Tibial nerve (tissue), 4 donors: Measurements from ENCODE around the gene ARFRP1.
"Not testable (repeated sequence)": the region's sequence is repeated elsewhere in the genome, so short reads cannot be mapped to it uniquely, and the experiment has no call there.

Experiments
- CTCF ChIP-seq, 5 experiments: fragments of 200-600 bp in 3 of 5; fragments of 450-650 bp in 2 of 5; sonication (generic) in 3 of 5; IDR thresholded peaks; one replicate each; pipeline ENCODE4 v1.5.1; 2016 to 2019; ENCODE audit warnings: antibody characterized with exemption in 5 of 5, mild to moderate bottlenecking in 3 of 5, moderate library complexity in 2 of 5
- EP300 ChIP-seq, 2 donors: sonication (generic); formaldehyde crosslinking; IDR thresholded peaks; one replicate each; pipeline ENCODE4 v1.6.1; 2017; ENCODE audit warnings: antibody characterized with exemption in 2 of 2, mild to moderate bottlenecking in 1 of 2
- POLR2A ChIP-seq, 2 donors: fragments of 450-650 bp; IDR thresholded peaks; one replicate each; pipeline ENCODE4 v1.6.1; 2017; ENCODE audit warnings: antibody characterized with exemption in 2 of 2, mild to moderate bottlenecking in 2 of 2, moderate library complexity in 2 of 2

DNA sequence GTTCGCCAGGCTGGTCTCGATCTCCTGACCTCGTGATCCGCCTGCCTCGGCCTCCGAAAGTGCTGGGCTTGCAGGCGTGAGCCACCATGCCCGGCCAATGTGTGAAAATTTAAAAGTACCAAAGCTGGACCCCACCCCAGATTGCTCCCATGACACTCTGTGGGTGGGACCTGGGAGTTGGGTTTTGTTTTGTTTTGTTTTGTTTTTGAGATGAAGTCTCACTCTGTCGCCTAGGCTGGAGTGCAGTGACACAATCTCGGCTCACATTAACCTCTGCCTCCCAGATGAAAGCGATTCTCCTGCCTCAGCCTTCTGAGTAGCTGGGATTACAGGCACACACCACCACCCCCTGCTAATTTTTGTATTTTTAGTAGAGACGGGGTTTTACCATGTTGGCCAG, 36.1 kb downstream of the ARFRP1 start:
- not testable (repeated sequence) for TF ChIP-seq CTCF, POLR2A, EP300 (IDR thresholded peaks at IDR 0.05)
